ENCODE measurements around the gene SLC27A1. TPM values are rescaled to one million over a fixed set of nuclear protein-coding genes. Genes with fewer than 3 reads are reported as not detected.

The SLC27A1 gene
- total and polyA plus RNA-seq, 7 experiments from 2014 or later: 3.1 to 15.1 (median 10.5) TPM

GRCh38 chr19:17530586-17530985 lies 60.3 kb downstream of the SLC27A1 start:
- peaks cover 0 to 6% of the 10 kb centered on the region in 2 donors for H3K4me1 ChIP-seq (ENCODE audit: control insufficient read depth in 2 of 2, insufficient read depth in 2 of 2, low read length in 2 of 2)
- H3K4me3 Mint-ChIP-seq: no peak overlapping the region
- H3K4me1 Mint-ChIP-seq: peaks cover 0 to 5% (median 0%) of the 10 kb centered on the region in 7 donors
- ATAC-seq (no peak), DNase-seq (no peak)
- intact Hi-C loops (cut with micrococcal nuclease): no loop called here
- H3K27me3 Mint-ChIP-seq: peaks cover 0 to 3% (median 0%) of the 10 kb centered on the region in 5 donors
- no peaks in the 10 kb centered on the region for H3K36me3 ChIP-seq (ENCODE audit: control insufficient read depth in 2 of 3, insufficient read depth in 3 of 3, low read length in 3 of 3)
- H3K27me3 ChIP-seq (ENCODE audit: control insufficient read depth in 2 of 2, insufficient read depth in 2 of 2, low read length in 2 of 2): no peaks in the 10 kb centered on the region
- CTCF ChIA-PET: interaction anchor here (0.7 kb wide), 1 partner anchor 19 kb away, joined by 3 read pairs; the partner anchor contains the start of gene PGLS
- H3K9me3 ChIP-seq (ENCODE audit: control insufficient read depth in 2 of 3, low read length in 3 of 3): peaks cover 0 to 10% (median 0%) of the 10 kb centered on the region in 3 experiments
- H3K27ac Mint-ChIP-seq: no peak overlapping the region
- no peak overlapping the region for H3K27ac ChIP-seq (ENCODE audit: low read depth, low read length)
- POLR2A ChIA-PET: no interaction called here
- H3K36me3 Mint-ChIP-seq: peaks cover 0 to 3% (median 0%) of the 10 kb centered on the region in 5 donors
- H3K9me3 Mint-ChIP-seq: peaks cover 0 to 5% (median 4%) of the 10 kb centered on the region in 11 donors
- H3K4me3 ChIP-seq (ENCODE audit: low read length): no peak overlapping the region

GRCh38 chr19:17532116-17532515 lies 61.8 kb downstream of the SLC27A1 start:
- peaks cover 0 to 5% (median 4%) of the 10 kb centered on the region in 11 donors for H3K9me3 Mint-ChIP-seq
- no peak overlapping the region for H3K27ac Mint-ChIP-seq
- ATAC-seq (no peak), DNase-seq (no peak)
- peaks cover 0 to 3% (median 0%) of the 10 kb centered on the region in 5 donors for H3K36me3 Mint-ChIP-seq
- ChIA-PET CTCF (no interaction called here), POLR2A (interaction anchor here (1.4 kb wide), 1 partner anchor 36 kb away, joined by 5 read pairs; no protein-coding TSS in a partner anchor)
- Histone ChIP-seq H3K36me3 (ENCODE audit: control insufficient read depth in 2 of 3, insufficient read depth in 3 of 3, low read length in 3 of 3) (no peaks in the 10 kb centered on the region), H3K27me3 (ENCODE audit: control insufficient read depth in 2 of 2, insufficient read depth in 2 of 2, low read length in 2 of 2) (no peaks in the 10 kb centered on the region), H3K27ac (ENCODE audit: low read depth, low read length) (no peak overlapping the region), H3K4me3 (ENCODE audit: low read length) (no peak overlapping the region), H3K4me1 (ENCODE audit: control insufficient read depth in 2 of 2, insufficient read depth in 2 of 2, low read length in 2 of 2) (peaks cover 0 to under 1% of the 10 kb centered on the region in 2 donors), H3K9me3 (ENCODE audit: control insufficient read depth in 2 of 3, low read length in 3 of 3) (peaks cover 0 to 10% (median 0%) of the 10 kb centered on the region in 3 experiments)
- intact Hi-C loops (cut with micrococcal nuclease): no loop called here
- peaks cover 0 to 13% (median 0%) of the 10 kb centered on the region in 5 donors for H3K27me3 Mint-ChIP-seq
- H3K4me1 Mint-ChIP-seq: peaks cover 0 to 5% (median 0%) of the 10 kb centered on the region in 7 donors
- no peak overlapping the region for H3K4me3 Mint-ChIP-seq

- POLR2A ChIA-PET: interaction anchor here (1.4 kb wide), 1 partner anchor 37 kb away, joined by 5 read pairs; no protein-coding TSS in a partner anchor
- H3K27me3 Mint-ChIP-seq: peaks cover 0 to 17% (median 0%) of the 10 kb centered on the region in 5 donors
Observed at GRCh38 chr19:17532557-17532956, 62.2 kb downstream of the SLC27A1 start.

GRCh38 chr19:17534767-17535166 lies 64.4 kb downstream of the SLC27A1 start:
- Histone ChIP-seq H3K36me3 (ENCODE audit: control insufficient read depth in 2 of 3, insufficient read depth in 3 of 3, low read length in 3 of 3) (no peaks in the 10 kb centered on the region), H3K27me3 (ENCODE audit: control insufficient read depth in 2 of 2, insufficient read depth in 2 of 2, low read length in 2 of 2) (no peaks in the 10 kb centered on the region), H3K4me1 (ENCODE audit: control insufficient read depth in 2 of 2, insufficient read depth in 2 of 2, low read length in 2 of 2) (peaks cover 9 to 10% of the 10 kb centered on the region in 2 donors), H3K4me3 (ENCODE audit: low read length) (no peak overlapping the region), H3K9me3 (ENCODE audit: control insufficient read depth in 2 of 3, low read length in 3 of 3) (no peaks in the 10 kb centered on the region), H3K27ac (ENCODE audit: low read depth, low read length) (no peak overlapping the region)
- Mint-ChIP-seq H3K4me3 (no peak overlapping the region), H3K27me3 (peaks cover 0 to 31% (median 0%) of the 10 kb centered on the region in 5 donors), H3K4me1 (peaks cover 7 to 18% (median 16%) of the 10 kb centered on the region in 7 donors), H3K9me3 (peaks cover 0 to 2% (median 0%) of the 10 kb centered on the region in 11 donors), H3K27ac (no peak overlapping the region), H3K36me3 (no peaks in the 10 kb centered on the region)
- intact Hi-C loops (cut with micrococcal nuclease): loop anchor here in 1 of 2 donors (5.0 kb wide), 1 partner anchor 1668 kb away; the partner anchor contains the start of gene NR2C2AP
- DNase-seq (no peak), ATAC-seq (no peak)
- POLR2A ChIA-PET: no interaction called here
- CTCF ChIA-PET: interaction anchor here (0.6 kb wide), 1 partner anchor 38 kb away, joined by 4 read pairs; no protein-coding TSS in a partner anchor

More at GRCh38 chr19:17532557-17532956, 62.2 kb downstream of the SLC27A1 start:
- Mint-ChIP-seq H3K9me3 (peaks cover 0 to 5% (median 4%) of the 10 kb centered on the region in 11 donors), H3K4me3 (no peak overlapping the region), H3K4me1 (peaks cover 0 to 5% (median 0%) of the 10 kb centered on the region in 7 donors), H3K36me3 (peaks cover 0 to 3% (median 0%) of the 10 kb centered on the region in 5 donors), H3K27ac (no peak overlapping the region)
- no peaks in the 10 kb centered on the region for H3K4me1 ChIP-seq (ENCODE audit: control insufficient read depth in 2 of 2, insufficient read depth in 2 of 2, low read length in 2 of 2)
- intact Hi-C loops (cut with micrococcal nuclease): no loop called here
- H3K27me3 ChIP-seq (ENCODE audit: control insufficient read depth in 2 of 2, insufficient read depth in 2 of 2, low read length in 2 of 2): no peaks in the 10 kb centered on the region
- ATAC-seq (no peak), DNase-seq (no peak)
- H3K4me3 ChIP-seq (ENCODE audit: low read length): no peak overlapping the region
- peaks cover 0 to 10% (median 0%) of the 10 kb centered on the region in 3 experiments for H3K9me3 ChIP-seq (ENCODE audit: control insufficient read depth in 2 of 3, low read length in 3 of 3)
- CTCF ChIA-PET: interaction anchor here (0.6 kb wide), 1 partner anchor 15 kb away, joined by 3 read pairs; no protein-coding TSS in a partner anchor
- no peak overlapping the region for H3K27ac ChIP-seq (ENCODE audit: low read depth, low read length)
- H3K36me3 ChIP-seq (ENCODE audit: control insufficient read depth in 2 of 3, insufficient read depth in 3 of 3, low read length in 3 of 3): no peaks in the 10 kb centered on the region

GRCh38 chr19:17536955-17537354 lies 66.6 kb downstream of the SLC27A1 start:
- Mint-ChIP-seq H3K4me1 (peaks cover 7 to 21% (median 16%) of the 10 kb centered on the region in 7 donors), H3K27ac (no peak overlapping the region), H3K27me3 (peaks cover 0 to 31% (median 0%) of the 10 kb centered on the region in 5 donors), H3K36me3 (no peaks in the 10 kb centered on the region), H3K9me3 (peaks cover 0 to 2% (median 0%) of the 10 kb centered on the region in 11 donors), H3K4me3 (peak overlapping the region in 1 of 10 donors; percentile 25)
- Histone ChIP-seq H3K36me3 (ENCODE audit: control insufficient read depth in 2 of 3, insufficient read depth in 3 of 3, low read length in 3 of 3) (no peaks in the 10 kb centered on the region), H3K4me1 (ENCODE audit: control insufficient read depth in 2 of 2, insufficient read depth in 2 of 2, low read length in 2 of 2) (peaks cover 9 to 10% of the 10 kb centered on the region in 2 donors), H3K27ac (ENCODE audit: low read depth, low read length) (no peak overlapping the region), H3K4me3 (ENCODE audit: low read length) (no peak overlapping the region), H3K9me3 (ENCODE audit: control insufficient read depth in 2 of 3, low read length in 3 of 3) (no peaks in the 10 kb centered on the region), H3K27me3 (ENCODE audit: control insufficient read depth in 2 of 2, insufficient read depth in 2 of 2, low read length in 2 of 2) (no peaks in the 10 kb centered on the region)
- ChIA-PET POLR2A (no interaction called here), CTCF (no interaction called here)
- no peak for DNase-seq
- ATAC-seq: no peak
- intact Hi-C loops (cut with micrococcal nuclease): loop anchor here in 1 of 2 donors (5.0 kb wide), 1 partner anchor 1665 kb away; the partner anchor contains the start of gene NR2C2AP

- Histone ChIP-seq H3K27me3 (ENCODE audit: control insufficient read depth in 2 of 2, insufficient read depth in 2 of 2, low read length in 2 of 2) (no peaks in the 10 kb centered on the region), H3K9me3 (ENCODE audit: control insufficient read depth in 2 of 3, low read length in 3 of 3) (no peaks in the 10 kb centered on the region), H3K27ac (ENCODE audit: low read depth, low read length) (peak overlapping the region; percentile 67), H3K36me3 (ENCODE audit: control insufficient read depth in 2 of 3, insufficient read depth in 3 of 3, low read length in 3 of 3) (no peaks in the 10 kb centered on the region), H3K4me1 (ENCODE audit: control insufficient read depth in 2 of 2, insufficient read depth in 2 of 2, low read length in 2 of 2) (peaks cover 9 to 10% of the 10 kb centered on the region in 2 donors), H3K4me3 (ENCODE audit: low read length) (peak overlapping the region; percentile 68)
- Mint-ChIP-seq H3K27ac (peak overlapping the region in 5 of 9 donors; percentile 21 to 68 (median 55)), H3K27me3 (peaks cover 0 to 34% (median 0%) of the 10 kb centered on the region in 5 donors), H3K4me3 (peak overlapping the region; percentile 68 to 86 (median 76)), H3K9me3 (peaks cover 0 to 2% (median 0%) of the 10 kb centered on the region in 11 donors), H3K4me1 (peaks cover 7 to 23% (median 16%) of the 10 kb centered on the region in 7 donors), H3K36me3 (no peaks in the 10 kb centered on the region)
- POLR2A ChIA-PET: interaction anchor here (1.3 to 2.5 kb wide), 3 partner anchors 12 to 27 kb away, joined by 3 to 8 read pairs (median 6); partner anchors contain the start of gene PGLS
- CTCF ChIA-PET: interaction anchor here (0.6 to 1.0 kb wide), 3 partner anchors 14 to 31 kb away, joined by 3 to 5 read pairs (median 4); no protein-coding TSS in a partner anchor
- no peak for DNase-seq
- intact Hi-C loops (cut with micrococcal nuclease): loop anchor here (1.0 to 5.0 kb wide), 7 partner anchors 17 to 1664 kb away; partner anchors contain the start of genes COLGALT1 (in 2 of the 2), NR2C2AP (in 1 of the 2), PGLS (in 1 of the 2) and SLC27A1 (in 1 of the 2)
- ATAC-seq: no peak
Observed at GRCh38 chr19:17538684-17539237, 68.4 kb downstream of the SLC27A1 start.

Data from naive thymus-derived CD4-positive, alpha-beta T cell (primary cell).